SK-N-SH (cell line): Measurements from ENCODE around the gene GLRA1. TPM values are rescaled to one million over a fixed set of nuclear protein-coding genes. Genes with fewer than 3 reads are reported as not detected.
"Not testable (repeated sequence)": the region's sequence is repeated elsewhere in the genome, so short reads cannot be mapped to it uniquely, and the experiment has no call there.

Experiments
- CTCF ChIA-PET: fragments of 300-600, 350-600 bp; formaldehyde crosslinking; extraction: SDS; loops from one replicate; lab custom pipeline; 2021; lab: Yijun Ruan, JAX
- POLR2A ChIA-PET: fragments of 350-600 bp; sonication (Branson Sonifier 250); formaldehyde crosslinking; extraction: SDS; loops from one replicate; lab custom pipeline; 2020; ENCODE audit warnings: antibody characterized with exemption, inconsistent platforms; lab: Yijun Ruan, JAX
- DNase-seq: peaks from one replicate; pipeline ENCODE4 v3.0.0; 2012
- H2AFZ ChIP-seq: fragments of 200-600 bp; sonication (generic); 2 replicates; pipeline ENCODE4 v1.8.1; 2016; ENCODE audit warnings: antibody characterized with exemption, mild to moderate bottlenecking, low read depth
- H3F3A ChIP-seq: fragments of 200-600 bp; sonication (generic); replicated peaks from 2 replicates; pipeline ENCODE3; 2016; ENCODE audit warnings: antibody characterized with exemption, mild to moderate bottlenecking; ENCODE audit not compliant: insufficient read depth
- H3K27ac ChIP-seq, 2 experiments: fragments of 200-500 bp in 1 of 2; fragments of 200-600 bp in 1 of 2; sonication (Bioruptor generic) in 1 of 2; sonication (generic), shearing (Covaris generic) in 1 of 2; 2 replicates each; pipeline versions ENCODE4 v1.5.1 to v1.6.1; 2014 to 2016; ENCODE audit warnings: low read depth in 2 of 2, inconsistent platforms in 1 of 2, low read length in 1 of 2, mild to moderate bottlenecking in 1 of 2, mixed read lengths in 1 of 2
- H3K27me3 ChIP-seq: fragments of 200-600 bp; sonication (generic), shearing (Covaris generic); 2 replicates; pipeline ENCODE4 v1.6.1; 2016; ENCODE audit warnings: mixed run types; ENCODE audit not compliant: insufficient read depth
- H3K36me3 ChIP-seq, 2 experiments: fragments of 200-500 bp in 1 of 2; fragments of 200-600 bp in 1 of 2; sonication (Bioruptor generic) in 1 of 2; sonication (generic) in 1 of 2; replicated peaks in 1 of 2; 2 replicates each; pipeline versions ENCODE3 to v1.5.1; 2014 to 2016; ENCODE audit warnings: low read length in 1 of 2, mild to moderate bottlenecking in 1 of 2; ENCODE audit not compliant: insufficient read depth in 2 of 2, control insufficient read depth in 1 of 2
- H3K4me1 ChIP-seq, 2 experiments: fragments of 200-500 bp in 1 of 2; fragments of 200-600 bp in 1 of 2; sonication (Bioruptor generic) in 1 of 2; sonication (generic), shearing (Covaris generic) in 1 of 2; 2 replicates each; pipeline versions ENCODE4 v1.5.1 to v1.6.1; 2014 to 2016; ENCODE audit warnings: low read depth in 1 of 2, low read length in 1 of 2, mixed run types in 1 of 2; ENCODE audit not compliant: insufficient read depth in 2 of 2, control insufficient read depth in 1 of 2
- H3K4me2 ChIP-seq: fragments of 200-600 bp; sonication (generic), shearing (Covaris generic); 2 replicates; pipeline ENCODE4 v1.6.1; 2017; ENCODE audit warnings: mixed run types
- H3K4me3 ChIP-seq, 2 experiments: fragments of 200-500 bp in 1 of 2; fragments of 200-600 bp in 1 of 2; sonication (Bioruptor generic) in 1 of 2; sonication (generic), shearing (Covaris generic) in 1 of 2; 2 replicates each; pipeline versions ENCODE4 v1.5.1 to v1.8.1; 2014 to 2016; ENCODE audit warnings: low read depth in 2 of 2, inconsistent platforms in 1 of 2, low read length in 1 of 2, mild to moderate bottlenecking in 1 of 2, mixed read lengths in 1 of 2, moderate library complexity in 1 of 2
- H3K79me2 ChIP-seq: fragments of 200-600 bp; sonication (generic); 2 replicates; pipeline ENCODE4 v1.8.1; 2017; ENCODE audit warnings: mild to moderate bottlenecking; ENCODE audit not compliant: insufficient read depth
- H3K9ac ChIP-seq: fragments of 200-600 bp; sonication (generic); 2 replicates; pipeline ENCODE4 v1.6.1; 2017; ENCODE audit warnings: mixed run types
- H3K9me2 ChIP-seq: fragments of 200-600 bp; sonication (generic); 2 replicates; pipeline ENCODE4 v1.6.1; 2017; ENCODE audit warnings: mixed run types
- H3K9me3 ChIP-seq: fragments of 200-600 bp; sonication (generic); 2 replicates; pipeline ENCODE4 v1.6.1; 2017; ENCODE audit warnings: mixed run types, mild to moderate bottlenecking, moderate library complexity
- H4K20me1 ChIP-seq: fragments of 200-600 bp; sonication (generic); 2 replicates; pipeline ENCODE4 v1.6.1; 2017; ENCODE audit warnings: mild to moderate bottlenecking, mixed run types; ENCODE audit not compliant: insufficient read depth
- FOSL2 ChIP-seq: IDR thresholded peaks from 2 replicates; pipeline ENCODE4 v1.4.0; 2012; ENCODE audit warnings: low read depth, mild to moderate bottlenecking, moderate library complexity, borderline replicate concordance
- NFIC ChIP-seq: IDR thresholded peaks from 2 replicates; pipeline ENCODE4 v1.4.0; 2012; ENCODE audit warnings: borderline replicate concordance
- RAD21 ChIP-seq: IDR thresholded peaks from 2 replicates; pipeline ENCODE4 v1.6.1; 2012; ENCODE audit warnings: mild to moderate bottlenecking, low read length
- RCOR1 ChIP-seq: fragments of 150-350 bp; IDR thresholded peaks from 2 replicates; pipeline ENCODE4 v1.6.1; 2017; ENCODE audit warnings: antibody characterized with exemption, low read length
- RXRA ChIP-seq: IDR thresholded peaks from 2 replicates; pipeline ENCODE4 v1.4.0; 2012; ENCODE audit warnings: low read depth, mild to moderate bottlenecking, borderline replicate concordance
- WGBS: methylation state at CpG from one replicate; pipeline ENCODE4 v1.1.6; 2017; ENCODE audit warnings: low lambda C conversion rate; 5-methylcytosine and 5-hydroxymethylcytosine counted together
- polyA plus RNA-seq, 3 experiments: library from polyadenylated mRNA; depleted of rRNA; stranded (reverse); fragments of >200 nt; gene quantifications; 2 replicates each; pipeline ENCODE4 v1.2.3, GENCODE V29; 2012
- TF ChIP-seq, protein P1 (sequence below): fragments of 150-350 bp; IDR thresholded peaks from 2 replicates; pipeline ENCODE4 v1.6.1; 2017; ENCODE audit warnings: antibody characterized with exemption, low read length, low read depth, borderline replicate concordance
- TF ChIP-seq, protein P2 (sequence below): IDR thresholded peaks from 2 replicates; pipeline ENCODE4 v1.6.1; 2012; ENCODE audit warnings: mild to moderate bottlenecking, low read depth, low read length, moderate library complexity

Gene GLRA1
- polyA plus RNA-seq, 1 of the 3 experiments (the other 2 are of a cell fraction): not detected

DNA sequence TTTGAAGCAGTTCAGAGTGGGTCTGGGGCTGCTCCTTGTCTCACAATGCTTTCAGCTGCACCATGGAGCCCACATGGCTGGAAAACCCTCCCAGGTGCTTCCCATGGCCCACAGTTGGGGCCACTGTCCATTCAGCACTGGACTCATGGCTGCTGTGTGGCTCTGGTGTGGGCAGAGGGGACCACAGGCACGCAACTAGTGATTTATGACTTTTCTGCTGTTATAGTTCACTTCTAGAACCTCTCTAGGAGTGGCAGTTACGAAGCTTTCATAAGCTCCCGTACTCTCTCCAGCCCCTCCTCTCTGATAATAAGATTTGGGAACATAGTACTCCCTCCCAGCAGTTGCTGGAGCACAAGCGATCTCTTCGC lies 29.0 kb downstream of the GLRA1 start:
- ChIA-PET POLR2A (no interaction called here), CTCF (no interaction called here)
- Histone ChIP-seq H3K27me3 (no peaks in the 10 kb centered on the region), H3F3A (peaks cover 11% of the 10 kb centered on the region), H3K9me2 (no peaks in the 10 kb centered on the region), H3K36me3 (no peaks in the 10 kb centered on the region), H3K4me3 (no peak overlapping the region), H3K4me1 (peaks cover 0 to 9% of the 10 kb centered on the region in 2 experiments; a peak in 1 of 4 replicates), H3K9ac (no peak overlapping the region), H3K79me2 (no peaks in the 10 kb centered on the region), H3K9me3 (no peaks in the 10 kb centered on the region), H3K27ac (peak overlapping the region in 1 of 2 experiments; percentile 31; a peak in 2 of 4 replicates), H3K4me2 (peak overlapping the region; percentile 44), H2AFZ (no peak overlapping the region), H4K20me1 (no peaks in the 10 kb centered on the region)
- DNase-seq: no peak
- TF ChIP-seq FOSL2: no peak
- TF ChIP-seq, protein P1, sequence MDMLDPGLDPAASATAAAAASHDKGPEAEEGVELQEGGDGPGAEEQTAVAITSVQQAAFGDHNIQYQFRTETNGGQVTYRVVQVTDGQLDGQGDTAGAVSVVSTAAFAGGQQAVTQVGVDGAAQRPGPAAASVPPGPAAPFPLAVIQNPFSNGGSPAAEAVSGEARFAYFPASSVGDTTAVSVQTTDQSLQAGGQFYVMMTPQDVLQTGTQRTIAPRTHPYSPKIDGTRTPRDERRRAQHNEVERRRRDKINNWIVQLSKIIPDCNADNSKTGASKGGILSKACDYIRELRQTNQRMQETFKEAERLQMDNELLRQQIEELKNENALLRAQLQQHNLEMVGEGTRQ: no peak
- TF ChIP-seq, protein P2, sequence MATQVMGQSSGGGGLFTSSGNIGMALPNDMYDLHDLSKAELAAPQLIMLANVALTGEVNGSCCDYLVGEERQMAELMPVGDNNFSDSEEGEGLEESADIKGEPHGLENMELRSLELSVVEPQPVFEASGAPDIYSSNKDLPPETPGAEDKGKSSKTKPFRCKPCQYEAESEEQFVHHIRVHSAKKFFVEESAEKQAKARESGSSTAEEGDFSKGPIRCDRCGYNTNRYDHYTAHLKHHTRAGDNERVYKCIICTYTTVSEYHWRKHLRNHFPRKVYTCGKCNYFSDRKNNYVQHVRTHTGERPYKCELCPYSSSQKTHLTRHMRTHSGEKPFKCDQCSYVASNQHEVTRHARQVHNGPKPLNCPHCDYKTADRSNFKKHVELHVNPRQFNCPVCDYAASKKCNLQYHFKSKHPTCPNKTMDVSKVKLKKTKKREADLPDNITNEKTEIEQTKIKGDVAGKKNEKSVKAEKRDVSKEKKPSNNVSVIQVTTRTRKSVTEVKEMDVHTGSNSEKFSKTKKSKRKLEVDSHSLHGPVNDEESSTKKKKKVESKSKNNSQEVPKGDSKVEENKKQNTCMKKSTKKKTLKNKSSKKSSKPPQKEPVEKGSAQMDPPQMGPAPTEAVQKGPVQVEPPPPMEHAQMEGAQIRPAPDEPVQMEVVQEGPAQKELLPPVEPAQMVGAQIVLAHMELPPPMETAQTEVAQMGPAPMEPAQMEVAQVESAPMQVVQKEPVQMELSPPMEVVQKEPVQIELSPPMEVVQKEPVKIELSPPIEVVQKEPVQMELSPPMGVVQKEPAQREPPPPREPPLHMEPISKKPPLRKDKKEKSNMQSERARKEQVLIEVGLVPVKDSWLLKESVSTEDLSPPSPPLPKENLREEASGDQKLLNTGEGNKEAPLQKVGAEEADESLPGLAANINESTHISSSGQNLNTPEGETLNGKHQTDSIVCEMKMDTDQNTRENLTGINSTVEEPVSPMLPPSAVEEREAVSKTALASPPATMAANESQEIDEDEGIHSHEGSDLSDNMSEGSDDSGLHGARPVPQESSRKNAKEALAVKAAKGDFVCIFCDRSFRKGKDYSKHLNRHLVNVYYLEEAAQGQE: peak; percentile 82
- TF ChIP-seq NFIC: no peak
- TF ChIP-seq RXRA: no peak
- TF ChIP-seq RAD21: no peak
- no peak for TF ChIP-seq RCOR1
- 47% methylated on average over 5 of the region's 5 CpGs for WGBS

DNA sequence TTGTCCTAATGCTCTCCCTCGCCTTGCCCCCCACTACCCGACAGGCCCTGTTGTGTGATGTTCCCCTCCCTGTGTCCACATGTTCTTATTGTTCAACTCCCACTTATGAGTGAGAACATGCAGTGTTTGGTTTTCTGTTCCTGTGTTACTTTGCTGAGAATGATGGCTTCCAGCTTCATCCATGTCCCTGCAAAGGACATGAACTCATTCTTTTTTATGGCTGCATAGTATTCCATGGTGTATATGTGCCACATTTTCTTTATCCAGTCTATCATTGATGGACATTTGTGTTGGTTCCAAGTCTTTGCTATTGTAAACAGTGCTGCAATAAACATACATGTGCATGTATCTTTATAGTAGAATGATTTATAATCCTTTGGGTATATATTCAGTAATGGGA lies 31.2 kb downstream of the GLRA1 start:
- H3K9me3 ChIP-seq, DNase-seq, CTCF ChIA-PET, H3K4me3 ChIP-seq, H4K20me1 ChIP-seq, H3K9ac ChIP-seq, POLR2A ChIA-PET, H3K4me1 ChIP-seq, H3K79me2 ChIP-seq, H2AFZ ChIP-seq, H3K27ac ChIP-seq, H3K4me2 ChIP-seq, H3K36me3 ChIP-seq, H3K9me2 ChIP-seq, H3K27me3 ChIP-seq: not testable (repeated sequence)
- 42% methylated on average over 2 of the region's 2 CpGs for WGBS
- H3F3A ChIP-seq: peaks cover 11% of the 10 kb centered on the region
